ENCODE data around the gene IL17RD.
"Not testable (repeated sequence)": the region's sequence is repeated elsewhere in the genome, so short reads cannot be mapped to it uniquely, and the experiment has no call there.

The IL17RD gene

DNA sequence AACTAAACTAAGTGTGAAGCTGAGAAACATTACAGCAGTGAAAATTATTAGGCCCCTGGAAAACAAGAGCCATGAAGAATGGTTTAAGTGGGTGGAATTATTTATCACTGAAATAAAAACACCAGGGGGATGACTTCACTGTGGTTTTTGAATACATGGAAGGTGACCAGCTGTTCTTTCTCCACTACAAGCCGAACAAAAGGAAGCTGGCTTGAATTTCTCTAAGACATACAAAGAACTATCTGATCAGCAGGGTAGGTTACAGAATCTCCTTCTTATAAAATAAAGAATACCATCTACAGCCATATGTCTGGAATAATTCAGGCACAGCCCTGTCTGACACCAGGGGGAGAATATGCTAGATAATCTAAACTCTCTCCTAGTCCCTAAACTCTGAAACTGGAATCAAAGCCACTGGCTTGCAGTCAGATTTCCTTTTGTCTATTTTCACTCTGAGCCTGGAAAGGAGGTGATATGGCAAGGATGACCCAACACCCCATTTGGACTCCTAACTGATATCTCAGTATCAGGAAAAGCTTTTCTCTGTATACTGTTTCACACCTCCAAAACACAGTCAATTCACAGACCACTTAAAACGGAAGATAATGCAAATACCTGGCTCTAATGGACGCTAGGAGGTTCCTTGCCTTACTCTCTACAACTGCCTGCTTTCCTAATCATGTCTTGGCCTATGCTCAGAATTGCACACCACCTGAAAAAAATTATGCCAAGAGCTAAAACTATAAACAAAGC, 73.5 kb downstream of the IL17RD start:
- DNase-seq: no peak

DNA sequence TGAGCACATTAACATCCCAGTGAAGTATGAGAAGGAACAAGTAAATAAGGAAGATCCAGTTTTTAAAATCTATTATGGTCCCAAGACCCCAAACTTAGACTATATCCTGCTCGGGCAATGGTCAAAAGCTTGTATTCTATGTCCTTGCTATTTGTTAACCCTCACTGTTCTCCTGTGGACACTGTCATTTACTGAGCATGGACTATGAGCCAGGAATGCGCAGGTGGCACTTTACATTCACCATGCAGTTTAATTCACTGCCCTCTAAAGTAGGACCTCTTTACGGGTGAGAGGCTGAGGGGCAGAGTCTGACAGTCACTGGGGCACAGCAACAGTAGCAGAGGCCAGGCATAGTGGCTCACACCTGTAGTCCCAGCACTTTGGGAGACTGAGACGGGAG, 76.1 kb downstream of the IL17RD start:
- DNase-seq: no peak

DNA sequence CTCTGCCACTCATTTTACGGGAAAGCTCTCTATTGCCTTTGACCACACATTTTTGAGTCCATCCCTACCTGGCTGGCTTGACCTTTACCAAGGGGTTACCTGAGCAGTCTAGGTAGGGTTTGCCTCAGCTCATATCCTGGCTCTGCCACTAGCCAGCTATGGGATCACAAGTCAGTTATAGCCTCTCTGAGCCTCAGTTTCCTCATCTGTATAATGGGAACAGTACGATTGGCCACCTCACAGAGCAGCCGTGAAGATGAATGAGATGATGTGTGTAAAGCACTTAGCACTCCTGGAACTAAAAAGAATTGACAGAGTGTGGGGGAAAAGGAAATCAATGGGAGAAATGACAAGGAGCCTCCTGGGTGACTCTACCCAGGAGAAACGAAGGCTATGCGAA, 76.7 kb downstream of the IL17RD start:
- no peak for DNase-seq

DNA sequence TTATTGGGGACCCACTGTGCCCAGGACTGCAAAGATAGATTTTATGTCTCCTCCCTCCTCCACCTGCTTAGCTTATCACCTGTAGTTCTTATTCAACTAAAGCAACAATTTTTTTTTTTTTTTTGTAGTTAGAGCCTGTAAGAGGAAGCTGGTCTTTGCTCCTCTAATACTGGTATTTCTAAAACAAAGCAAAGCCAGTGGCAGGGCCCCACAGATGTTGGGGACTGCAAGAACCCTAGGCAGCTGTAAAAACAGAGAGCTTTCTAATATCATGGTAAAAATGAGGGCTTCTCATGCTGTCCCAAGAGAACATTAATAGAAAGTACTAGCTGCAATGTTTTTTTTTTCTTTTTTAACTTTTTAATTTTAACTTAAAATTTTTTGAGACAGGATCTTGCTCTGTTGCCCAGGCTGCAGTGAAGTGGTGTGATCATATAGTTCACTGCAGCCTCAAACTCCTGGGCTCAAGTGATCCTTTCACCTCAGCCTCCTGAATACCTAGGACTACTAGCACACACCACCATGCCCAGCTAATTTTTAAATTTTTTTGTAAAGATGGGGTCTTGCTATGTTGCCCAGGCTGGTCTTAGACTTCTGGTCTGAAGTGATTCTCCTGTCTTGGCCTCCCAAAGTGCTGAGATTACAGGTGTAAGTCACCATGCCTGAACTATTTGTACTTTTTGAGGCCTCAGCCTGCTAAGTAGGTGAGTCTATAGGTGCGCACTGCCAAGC, 77.6 kb downstream of the IL17RD start:
- DNase-seq: no peak

DNA sequence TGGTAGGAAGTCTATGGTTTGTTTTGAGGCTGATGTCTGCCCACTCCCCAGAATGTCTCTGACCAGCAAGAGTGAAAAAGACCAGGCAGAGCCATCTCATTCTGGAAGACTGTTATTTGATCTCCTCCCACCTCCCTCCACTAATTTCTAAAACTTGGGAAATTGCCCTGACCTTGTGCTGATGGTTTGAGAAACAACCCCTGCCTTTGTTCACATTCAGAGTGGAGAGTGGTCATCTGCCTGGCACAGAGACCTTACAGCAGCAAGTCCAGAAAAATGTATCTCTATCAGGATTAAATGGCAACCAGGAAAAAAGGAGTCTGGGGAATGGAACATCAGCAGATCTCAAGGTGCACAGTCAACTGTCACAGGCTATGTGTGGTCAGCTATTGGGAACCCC, 79.0 kb downstream of the IL17RD start:
- no peak for DNase-seq

DNA sequence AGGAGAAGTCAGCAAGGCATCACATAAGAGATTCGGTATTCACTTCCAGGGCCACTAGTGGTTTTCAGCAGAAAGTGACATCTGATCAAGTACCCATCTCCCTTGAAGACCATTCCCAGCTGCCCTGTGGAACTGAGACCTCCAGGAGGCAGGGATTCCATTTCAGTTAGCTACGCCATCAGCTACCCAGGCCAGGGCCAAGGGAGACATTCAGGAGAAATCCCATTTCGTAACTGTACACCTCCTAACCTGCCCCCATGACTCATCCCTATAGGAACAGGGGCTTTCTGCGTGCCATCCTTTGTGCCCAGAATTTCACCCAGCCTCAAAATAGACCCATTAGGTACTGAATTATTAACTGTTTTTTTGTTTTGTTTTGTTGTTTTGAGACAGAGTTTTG, 79.9 kb downstream of the IL17RD start:
- DNase-seq: no peak

DNA sequence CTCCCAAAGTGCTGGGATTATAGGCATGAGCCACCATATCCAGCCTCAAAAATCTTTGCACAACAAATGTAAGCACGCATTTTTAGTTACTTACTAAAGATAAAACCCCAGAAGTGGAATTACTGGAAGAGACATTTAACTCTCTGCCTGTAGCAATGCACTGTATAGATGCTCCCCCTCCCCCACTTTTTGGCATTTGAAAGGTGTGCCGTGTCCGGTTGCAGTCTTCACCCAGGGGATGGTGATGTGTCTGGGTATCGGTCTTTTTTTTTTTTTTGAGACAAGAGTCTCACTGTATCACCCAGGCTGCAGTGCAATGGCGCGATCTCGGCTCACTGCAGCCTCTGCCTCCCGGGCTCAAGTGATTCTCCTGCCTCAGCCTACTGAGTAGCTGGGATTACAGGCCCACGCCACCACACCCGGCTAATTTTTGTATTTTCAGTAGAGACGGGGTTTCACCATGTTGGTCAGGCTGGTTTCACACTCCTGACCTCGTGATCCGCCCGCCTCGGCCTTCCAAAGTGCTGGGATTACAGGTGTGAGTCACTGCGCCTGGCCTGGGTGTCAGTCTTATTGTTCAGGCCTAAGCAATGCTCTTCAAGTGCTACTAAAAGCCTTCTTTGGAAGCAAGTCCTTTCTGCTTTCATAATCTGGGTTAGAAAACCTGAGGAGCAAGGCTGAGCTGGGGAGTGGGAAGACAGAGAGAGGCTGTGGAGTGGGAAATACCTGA, 81.7 kb downstream of the IL17RD start:
- not testable (repeated sequence) for DNase-seq

DNA sequence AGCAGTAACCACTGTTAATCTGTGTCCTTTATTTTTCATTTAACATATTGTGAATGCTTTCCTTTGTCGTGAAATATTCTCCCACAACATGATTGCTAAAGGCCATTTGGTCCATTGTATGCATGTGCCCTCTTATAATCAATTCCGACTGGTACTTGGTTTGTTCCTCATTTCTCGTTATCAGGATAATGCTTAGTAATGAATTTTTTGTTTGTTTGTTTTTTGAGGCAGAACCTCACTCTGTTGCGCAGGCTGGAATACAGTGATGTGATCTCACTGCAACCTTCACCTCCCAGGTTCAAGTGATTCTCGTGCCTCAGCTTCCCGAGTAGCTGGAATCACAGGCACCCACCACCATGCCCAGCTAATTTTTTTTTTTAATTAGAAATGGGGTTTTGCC, 82.7 kb downstream of the IL17RD start:
- no peak for DNase-seq

DNA sequence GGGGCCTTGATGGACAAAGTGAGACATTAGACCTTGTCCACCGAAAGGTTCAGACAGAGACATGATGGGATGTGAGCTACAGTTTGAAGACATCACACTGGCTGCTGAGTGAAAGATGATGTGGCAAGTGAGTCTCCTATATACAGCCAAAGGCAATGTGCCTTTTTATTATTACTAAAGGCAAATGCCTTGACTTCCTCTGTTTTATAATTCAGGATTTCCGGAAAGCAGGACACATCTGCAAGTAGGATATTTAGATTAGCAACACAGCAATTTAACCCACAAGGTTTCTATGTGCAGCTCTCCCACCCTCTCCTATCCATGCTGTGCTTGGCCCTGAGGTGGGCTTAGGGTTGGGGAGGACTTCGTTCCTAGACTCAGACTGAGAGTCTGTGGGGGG, 84.0 kb downstream of the IL17RD start:
- no peak for DNase-seq

DNA sequence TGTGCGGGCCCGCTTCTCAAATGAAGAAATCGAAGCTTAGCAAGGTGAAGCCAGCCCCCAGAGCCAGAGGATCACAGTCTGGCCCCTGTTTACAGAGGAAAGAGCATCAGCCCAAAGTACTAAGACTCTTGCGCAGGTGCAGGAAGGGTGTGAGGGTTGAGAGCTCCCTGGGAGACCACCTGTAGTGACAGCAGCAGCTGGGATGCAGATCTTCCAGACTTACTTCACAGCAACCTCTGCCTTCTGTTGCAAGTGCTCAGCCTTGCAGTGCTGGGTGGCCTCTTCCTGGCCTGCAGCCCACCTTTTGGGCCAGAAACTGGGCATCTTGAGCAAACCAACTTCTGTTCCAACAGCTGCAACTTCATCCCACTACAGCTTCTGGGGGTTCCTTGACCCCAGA, 85.0 kb downstream of the IL17RD start:
- DNase-seq: no peak

DNA sequence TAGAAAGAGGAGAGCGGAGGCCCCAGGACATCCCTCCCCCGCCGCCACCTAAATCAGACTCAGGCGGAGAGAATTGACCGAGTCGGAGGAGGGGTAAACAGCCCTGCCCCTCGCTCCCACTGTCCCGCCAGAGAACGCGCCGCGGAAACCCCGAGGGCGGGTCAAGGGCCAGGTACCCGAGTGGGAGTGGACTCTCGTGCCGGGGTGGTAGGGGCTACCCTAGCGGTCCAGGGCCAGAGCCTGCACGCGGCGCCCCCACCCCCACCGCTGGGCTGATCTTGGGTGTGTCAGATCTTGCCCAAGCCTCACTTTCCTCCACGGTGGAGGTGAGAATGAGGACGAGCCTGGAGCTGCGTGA, 85.7 kb downstream of the IL17RD start:
- no peak for DNase-seq

DNA sequence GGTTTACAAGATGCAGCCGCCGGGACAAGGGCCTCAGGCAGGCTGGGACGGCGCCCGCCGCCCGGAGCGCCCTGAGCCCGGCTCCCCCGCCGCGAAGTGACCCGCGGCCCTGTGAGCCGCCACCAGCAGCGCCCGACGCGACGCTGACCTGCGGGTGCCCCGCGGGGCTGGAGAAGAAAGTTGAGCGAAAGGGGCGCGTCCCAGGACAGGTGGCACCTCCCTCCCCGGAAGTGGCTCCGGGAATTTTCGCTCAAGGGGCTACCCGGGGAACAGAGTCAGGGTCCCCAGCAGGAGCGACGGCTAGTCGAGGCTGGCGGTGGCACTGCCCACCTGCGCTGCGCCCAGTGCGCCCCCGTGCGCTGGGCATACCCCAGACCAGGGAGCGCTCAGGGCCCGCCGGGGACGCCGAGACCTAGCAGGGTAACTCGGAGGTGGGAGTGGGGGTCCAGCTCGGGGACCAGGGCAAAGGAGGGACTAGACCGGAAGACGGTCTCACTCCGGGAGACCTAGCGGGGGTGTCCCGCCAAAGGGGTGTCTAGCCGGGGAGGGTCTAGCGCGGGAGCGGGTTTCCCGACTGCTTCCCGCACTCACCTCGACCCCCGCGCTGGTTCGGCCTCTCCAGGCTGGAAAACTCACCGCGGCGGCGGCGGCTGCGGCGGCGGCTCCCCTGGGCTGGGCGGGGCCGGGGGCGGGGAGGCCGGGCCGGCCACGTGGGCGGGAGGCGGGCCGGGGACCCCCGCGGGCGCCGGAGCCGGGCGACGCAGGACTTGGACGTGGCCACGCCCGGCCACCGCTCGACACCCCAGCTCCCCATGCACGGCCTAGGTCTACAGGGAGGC, 86.3 kb downstream of the IL17RD start:
- DNase-seq: no peak

DNA sequence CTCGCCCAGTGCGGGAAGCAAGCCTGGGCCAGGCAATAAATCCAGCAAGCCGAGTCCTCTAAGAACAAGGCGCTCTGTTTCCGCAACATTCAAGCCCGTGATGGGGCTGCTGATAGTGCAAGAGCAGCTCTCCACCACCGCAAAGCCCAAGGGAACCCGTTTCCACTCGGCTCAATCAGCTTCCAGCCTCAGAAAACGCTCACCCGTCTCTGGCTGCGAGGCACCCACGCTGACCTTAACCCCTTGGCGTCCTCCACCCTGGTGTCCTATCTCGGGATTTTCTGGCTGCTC, 86.9 kb downstream of the IL17RD start:
- no peak for DNase-seq

DNA sequence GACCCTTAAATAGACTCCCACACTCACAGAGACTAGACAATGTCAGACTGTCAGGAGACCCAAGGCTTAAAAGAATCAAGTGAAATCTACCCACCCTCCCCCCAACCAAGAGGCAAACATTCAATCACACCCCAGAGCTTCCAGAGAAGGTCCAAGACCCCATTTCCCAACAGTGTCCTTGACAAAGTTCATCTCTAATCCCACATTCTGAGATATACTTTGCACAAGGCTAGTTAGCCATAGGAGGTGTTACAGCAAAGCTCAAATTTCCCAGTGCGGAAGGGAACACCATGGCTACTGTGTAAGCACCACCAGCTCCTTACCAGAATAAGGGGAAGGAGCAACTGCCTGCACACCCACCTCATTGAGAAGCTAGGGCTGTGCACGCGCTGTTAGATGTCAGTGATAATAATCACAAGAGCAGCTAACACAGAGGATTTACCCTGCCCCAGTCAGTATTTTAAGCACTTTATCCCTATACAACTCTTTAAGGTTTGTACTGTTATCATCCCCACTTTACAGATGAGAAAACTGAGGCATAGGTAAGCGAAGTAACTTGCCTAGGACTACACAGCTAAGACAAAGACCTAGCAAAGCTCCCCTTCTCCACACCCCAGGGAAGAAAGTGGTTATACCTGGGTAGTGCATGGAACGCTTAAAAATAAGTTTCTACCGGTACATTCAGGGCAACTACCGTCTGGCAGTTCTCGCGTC, 87.4 kb downstream of the IL17RD start:
- no peak for DNase-seq

DNA sequence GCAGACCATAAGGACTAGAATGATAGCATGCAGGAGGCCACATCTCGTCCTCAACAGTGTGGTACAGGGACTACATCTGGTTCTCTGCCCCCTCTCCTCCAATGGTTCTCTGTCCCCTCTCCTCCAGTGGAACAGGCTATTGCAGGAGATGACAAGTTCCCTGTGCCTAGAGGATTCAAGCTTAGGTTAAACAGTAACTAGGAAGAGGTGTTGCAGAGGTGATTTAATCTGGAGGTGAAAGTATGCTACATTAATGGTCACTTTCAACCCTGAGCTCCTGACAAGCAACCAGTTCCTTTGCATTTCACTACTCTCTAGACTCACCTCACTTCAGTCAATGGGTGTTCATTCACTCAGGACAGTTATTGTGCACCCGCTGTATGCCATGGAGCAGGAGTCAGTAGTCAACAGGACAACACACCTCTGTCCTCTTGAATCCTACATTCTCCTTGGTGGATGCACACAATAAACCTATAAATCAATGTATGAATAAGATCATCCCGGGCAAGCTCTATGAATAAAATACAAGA, 88.7 kb downstream of the IL17RD start:
- no peak for DNase-seq

DNA sequence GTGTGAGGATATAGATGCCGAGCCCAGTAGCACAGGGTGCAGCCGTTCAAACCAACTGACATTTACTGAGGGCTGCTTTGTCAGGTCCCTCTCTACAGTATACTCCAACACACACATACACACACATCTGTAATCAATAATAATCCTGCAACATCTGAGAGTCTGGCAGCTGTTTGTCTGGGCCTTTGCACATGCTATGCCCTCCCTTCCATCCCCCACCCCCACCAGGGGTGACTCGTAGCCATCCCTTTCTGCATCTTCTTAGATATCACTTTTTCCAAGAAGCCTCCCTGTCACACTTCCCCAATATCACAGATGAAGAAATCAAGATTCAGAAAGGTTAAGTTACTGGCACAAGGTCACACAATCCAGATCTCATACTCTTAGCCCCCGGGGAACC, 91.0 kb downstream of the IL17RD start:
- no peak for DNase-seq

DNA sequence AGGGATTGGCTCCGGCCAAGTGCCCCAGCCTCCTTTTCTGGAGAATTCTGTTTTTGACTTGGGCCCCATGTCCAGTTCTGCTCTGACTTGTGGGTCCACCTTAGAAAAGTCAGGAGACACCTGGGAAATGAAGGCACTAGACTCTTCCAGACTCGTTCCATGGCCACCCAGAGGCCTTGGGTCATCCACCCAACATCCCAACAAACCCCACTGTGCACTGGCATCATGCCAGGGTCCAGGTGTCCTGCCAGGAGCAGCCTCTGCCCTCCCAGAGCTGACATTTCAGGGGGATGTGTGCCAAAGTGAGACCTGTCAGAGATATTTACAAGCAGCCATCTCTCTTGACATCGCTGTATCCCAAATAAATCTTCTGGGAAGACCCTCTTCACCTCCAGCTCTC, 91.5 kb downstream of the IL17RD start:
- DNase-seq: no peak

DNA sequence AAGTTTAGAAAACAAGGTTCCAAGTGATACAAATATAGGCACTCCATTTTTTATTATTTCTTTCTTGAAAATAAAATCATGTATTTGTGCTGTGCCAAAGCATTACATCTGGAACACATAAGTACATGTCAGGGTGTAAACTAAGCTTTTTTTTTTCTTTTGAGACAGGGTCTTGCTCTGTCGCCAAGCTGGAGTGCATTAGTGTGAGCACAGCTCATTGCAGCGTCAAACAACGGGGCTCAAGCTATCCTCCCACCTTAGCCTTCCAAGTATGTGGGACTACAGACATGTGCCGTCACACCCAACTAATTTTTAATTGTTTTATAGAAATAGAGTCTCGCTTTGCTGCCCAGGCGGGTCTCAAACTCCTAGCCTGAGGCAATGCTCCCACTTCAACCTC, 95.7 kb downstream of the IL17RD start:
- no peak for DNase-seq

DNA sequence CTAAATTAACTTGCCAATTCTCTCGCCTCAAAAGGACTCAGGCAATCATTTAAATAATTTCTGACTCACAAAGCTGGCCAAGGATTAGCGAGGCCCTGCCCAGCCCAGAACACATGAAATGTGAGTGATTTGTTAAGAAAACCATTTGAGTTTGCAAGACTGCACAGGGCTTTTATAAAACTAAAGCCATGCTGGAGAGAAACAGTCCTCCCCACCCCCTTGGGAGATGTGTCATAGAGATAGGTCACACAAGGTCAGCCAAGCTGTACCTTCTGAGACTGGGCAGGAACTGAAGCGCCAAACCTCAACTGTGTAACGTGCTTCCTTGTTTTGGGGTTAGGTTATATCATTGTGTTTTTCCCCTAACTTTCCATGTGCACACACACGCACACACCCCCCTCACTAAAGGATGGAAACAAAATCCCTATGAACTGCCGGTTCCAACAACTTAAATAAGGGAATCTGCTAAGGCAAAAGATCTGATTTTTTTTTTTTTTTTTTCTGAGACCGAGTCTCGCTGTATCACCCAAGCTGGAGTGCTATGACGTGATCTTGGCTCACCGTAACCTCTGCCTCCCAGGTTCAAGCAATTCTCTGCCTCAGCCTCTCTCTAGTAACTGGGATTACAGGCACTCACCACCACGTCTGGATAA, 96.6 kb downstream of the IL17RD start:
- no peak for DNase-seq

DNA sequence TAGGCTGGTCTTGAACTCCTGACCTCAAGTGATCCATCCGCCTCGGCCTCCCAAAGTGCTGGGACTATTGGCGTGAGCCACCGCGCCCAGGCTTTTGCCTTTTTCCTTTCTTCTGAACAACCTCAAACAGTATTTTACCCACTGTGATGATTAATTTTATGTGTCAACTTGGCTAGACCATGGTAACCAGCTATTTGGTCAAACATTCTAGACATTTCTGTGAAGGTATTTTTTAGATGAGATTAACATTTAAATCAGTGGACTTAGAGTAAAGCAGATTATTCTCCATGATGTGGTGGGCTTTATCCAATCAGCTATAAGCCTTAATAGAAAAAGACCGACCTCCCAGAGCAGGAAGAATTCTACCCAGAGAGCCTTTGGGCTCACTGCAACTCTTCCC, 98.7 kb downstream of the IL17RD start:
- DNase-seq: no peak

DNA sequence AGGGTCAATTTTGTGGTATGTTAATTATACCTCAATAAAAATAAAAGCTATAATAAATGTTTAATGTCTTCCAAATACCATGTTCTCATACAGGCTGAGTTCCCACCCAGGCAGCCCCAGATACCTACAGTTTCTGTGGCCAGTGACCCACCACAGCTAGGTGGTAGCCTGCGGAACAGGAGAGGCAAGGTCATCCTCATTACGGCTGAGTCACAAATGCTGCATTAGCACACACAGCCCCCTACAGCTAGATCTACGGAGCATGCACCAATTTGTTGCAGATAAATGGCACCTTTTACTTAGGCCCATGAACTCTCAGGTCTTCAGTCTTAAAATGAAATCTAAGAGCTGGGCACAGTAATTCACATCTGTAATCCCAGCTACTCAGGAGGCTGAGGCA, 99.6 kb downstream of the IL17RD start:
- no peak for DNase-seq

DNA sequence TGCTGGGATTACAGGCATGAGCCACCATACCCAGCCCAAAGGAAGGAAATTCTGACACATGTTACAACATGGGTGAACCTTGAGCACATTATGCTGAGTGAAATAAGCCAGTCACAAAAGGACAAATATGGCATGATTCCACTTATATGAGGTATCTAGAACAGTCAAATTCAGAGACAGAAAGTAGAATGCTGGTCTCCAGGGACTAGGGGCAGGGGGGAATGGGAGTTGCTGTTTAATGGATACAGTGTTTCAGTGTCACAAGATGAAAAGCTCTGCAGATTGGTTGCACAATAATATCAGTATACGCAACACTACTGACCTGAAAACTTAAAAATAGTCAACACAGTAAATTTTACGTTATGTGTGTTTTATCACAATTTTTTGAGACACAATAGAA, 100.6 kb downstream of the IL17RD start:
- DNase-seq: no peak

Measured in activated CD4-positive, CD25-positive, alpha-beta regulatory T cell (primary cell).